Measurements from ENCODE around the gene CENPF. TPM values are rescaled to one million over a fixed set of nuclear protein-coding genes. Genes with fewer than 3 reads are reported as not detected.

CENPF gene
- total and polyA plus RNA-seq, 3 donors from 2014 or later = 7.7 to 30.7 (median 28.1) TPM

DNA sequence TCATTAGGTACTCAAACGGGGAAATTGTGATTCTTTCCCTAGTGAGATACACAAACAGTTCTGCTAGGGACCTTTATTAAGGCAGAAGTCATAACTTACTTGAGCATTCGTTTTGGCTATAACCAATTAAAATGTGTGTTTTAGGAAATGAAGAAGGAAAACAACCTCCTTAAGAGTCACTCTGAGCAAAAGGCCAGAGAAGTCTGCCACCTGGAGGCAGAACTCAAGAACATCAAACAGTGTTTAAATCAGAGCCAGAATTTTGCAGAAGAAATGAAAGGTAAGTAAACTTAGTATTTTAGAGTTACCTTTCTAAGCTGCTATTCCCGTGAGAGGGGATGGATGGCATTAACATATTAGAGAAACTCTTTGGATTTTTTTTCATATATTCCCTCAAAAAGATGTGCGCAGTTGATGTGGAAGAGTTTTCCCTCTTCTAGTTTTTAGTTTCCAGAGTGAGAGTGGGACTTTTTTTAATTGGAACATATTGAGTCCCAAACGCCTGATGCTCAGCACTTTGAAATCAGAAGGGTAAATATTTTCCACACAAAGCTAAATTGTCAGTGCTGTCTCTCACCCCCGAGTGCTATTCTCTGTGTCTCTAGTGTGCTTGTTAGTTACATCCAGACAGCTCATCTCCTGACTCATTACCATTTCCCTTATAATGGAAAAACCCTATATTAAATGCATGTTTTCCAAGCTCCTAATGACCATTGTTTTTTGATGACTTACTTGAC, 34.9 kb downstream of the CENPF start:
- WGBS, 2 donors = 73 to 77% methylated on average over 6 of the region's 6 CpGs
- Histone ChIP-seq H3K4me1 (no peaks in the 10 kb centered on the region), H3K27me3 (no peaks in the 10 kb centered on the region), H3K27ac (no peak overlapping the region), H3K36me3 (ENCODE audit: low read depth, missing control alignments) (no peaks in the 10 kb centered on the region), H3K9me3 (no peaks in the 10 kb centered on the region), H3K4me3 (no peak overlapping the region)
- TF ChIP-seq POLR2A (IDR thresholded peaks at IDR 0.05) = no peak
- TF ChIP-seq, protein P1, sequence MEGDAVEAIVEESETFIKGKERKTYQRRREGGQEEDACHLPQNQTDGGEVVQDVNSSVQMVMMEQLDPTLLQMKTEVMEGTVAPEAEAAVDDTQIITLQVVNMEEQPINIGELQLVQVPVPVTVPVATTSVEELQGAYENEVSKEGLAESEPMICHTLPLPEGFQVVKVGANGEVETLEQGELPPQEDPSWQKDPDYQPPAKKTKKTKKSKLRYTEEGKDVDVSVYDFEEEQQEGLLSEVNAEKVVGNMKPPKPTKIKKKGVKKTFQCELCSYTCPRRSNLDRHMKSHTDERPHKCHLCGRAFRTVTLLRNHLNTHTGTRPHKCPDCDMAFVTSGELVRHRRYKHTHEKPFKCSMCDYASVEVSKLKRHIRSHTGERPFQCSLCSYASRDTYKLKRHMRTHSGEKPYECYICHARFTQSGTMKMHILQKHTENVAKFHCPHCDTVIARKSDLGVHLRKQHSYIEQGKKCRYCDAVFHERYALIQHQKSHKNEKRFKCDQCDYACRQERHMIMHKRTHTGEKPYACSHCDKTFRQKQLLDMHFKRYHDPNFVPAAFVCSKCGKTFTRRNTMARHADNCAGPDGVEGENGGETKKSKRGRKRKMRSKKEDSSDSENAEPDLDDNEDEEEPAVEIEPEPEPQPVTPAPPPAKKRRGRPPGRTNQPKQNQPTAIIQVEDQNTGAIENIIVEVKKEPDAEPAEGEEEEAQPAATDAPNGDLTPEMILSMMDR (IDR thresholded peaks at IDR 0.05) = peak; percentile 28 to 61 (median 41)
- peak; percentile 28 for DNase-seq
- intact Hi-C loops (cut with DNase I; ENCODE audit: low total_unique reads) = no loop called here

DNA sequence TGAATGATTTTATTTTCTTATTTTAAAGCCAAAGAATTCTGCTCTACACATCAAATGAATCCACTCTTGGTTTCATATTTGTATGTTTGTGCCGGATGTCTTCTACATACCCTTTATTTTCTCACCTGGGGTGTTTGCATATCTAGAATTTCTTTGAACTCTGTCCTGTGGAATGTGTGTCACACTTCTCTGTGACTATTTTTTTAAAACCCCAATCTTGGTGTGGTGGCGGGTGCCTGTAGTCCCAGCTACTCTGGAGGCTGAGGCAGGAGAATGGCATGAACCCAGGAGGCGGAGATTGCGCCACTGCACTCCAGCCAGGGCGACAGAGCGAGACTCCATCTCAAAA, 35.4 kb downstream of the CENPF start:
- intact Hi-C loops (cut with DNase I; ENCODE audit: low total_unique reads) = no loop called here
- no peaks in the 10 kb centered on the region for H3K4me1 ChIP-seq
- H3K4me3 ChIP-seq = no peak overlapping the region
- no peaks in the 10 kb centered on the region for H3K36me3 ChIP-seq (ENCODE audit: low read depth, missing control alignments)
- H3K9me3 ChIP-seq = no peaks in the 10 kb centered on the region
- no peak overlapping the region for H3K27ac ChIP-seq
- DNase-seq = no peak
- 94 to 96% methylated on average over 6 of the region's 6 CpGs for WGBS, 2 donors
- TF ChIP-seq, protein P1 (IDR thresholded peaks at IDR 0.05) = no peak
- no peak for TF ChIP-seq POLR2A (IDR thresholded peaks at IDR 0.05)
- no peaks in the 10 kb centered on the region for H3K27me3 ChIP-seq

DNA sequence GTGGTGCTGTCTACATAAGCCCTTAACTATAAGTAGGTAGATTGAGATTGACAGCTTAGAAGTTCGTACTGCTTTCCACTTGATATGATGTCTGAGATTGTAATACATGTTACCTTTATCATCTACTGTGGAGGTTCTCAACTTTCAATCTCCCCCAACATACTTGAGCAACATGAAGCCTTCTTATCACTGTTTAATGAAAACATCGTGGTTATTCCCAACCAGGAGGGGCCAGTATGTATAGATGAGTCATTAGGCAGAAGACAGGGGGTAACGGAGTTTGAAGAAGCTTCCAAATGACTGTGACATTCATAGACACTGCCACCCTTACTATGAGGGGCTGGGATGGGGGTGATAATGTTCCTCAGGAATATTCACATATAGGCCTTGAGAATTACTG, 36.0 kb downstream of the CENPF start:
- TF ChIP-seq POLR2A (IDR thresholded peaks at IDR 0.05) = no peak
- H3K4me1 ChIP-seq = no peaks in the 10 kb centered on the region
- no peaks in the 10 kb centered on the region for H3K9me3 ChIP-seq
- no peak overlapping the region for H3K27ac ChIP-seq
- no peak overlapping the region for H3K4me3 ChIP-seq
- intact Hi-C loops (cut with DNase I; ENCODE audit: low total_unique reads) = no loop called here
- H3K27me3 ChIP-seq = no peaks in the 10 kb centered on the region
- WGBS, 2 donors = 90 to 91% methylated on average over 3 of the region's 3 CpGs
- DNase-seq = no peak
- no peaks in the 10 kb centered on the region for H3K36me3 ChIP-seq (ENCODE audit: low read depth, missing control alignments)

DNA sequence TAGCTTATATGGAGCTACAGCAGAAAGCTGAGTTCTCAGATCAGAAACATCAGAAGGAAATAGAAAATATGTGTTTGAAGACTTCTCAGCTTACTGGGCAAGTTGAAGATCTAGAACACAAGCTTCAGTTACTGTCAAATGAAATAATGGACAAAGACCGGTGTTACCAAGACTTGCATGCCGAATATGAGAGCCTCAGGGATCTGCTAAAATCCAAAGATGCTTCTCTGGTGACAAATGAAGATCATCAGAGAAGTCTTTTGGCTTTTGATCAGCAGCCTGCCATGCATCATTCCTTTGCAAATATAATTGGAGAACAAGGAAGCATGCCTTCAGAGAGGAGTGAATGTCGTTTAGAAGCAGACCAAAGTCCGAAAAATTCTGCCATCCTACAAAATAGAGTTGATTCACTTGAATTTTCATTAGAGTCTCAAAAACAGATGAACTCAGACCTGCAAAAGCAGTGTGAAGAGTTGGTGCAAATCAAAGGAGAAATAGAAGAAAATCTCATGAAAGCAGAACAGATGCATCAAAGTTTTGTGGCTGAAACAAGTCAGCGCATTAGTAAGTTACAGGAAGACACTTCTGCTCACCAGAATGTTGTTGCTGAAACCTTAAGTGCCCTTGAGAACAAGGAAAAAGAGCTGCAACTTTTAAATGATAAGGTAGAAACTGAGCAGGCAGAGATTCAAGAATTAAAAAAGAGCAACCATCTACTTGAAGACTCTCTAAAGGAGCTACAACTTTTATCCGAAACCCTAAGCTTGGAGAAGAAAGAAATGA, 37.6 kb downstream of the CENPF start:
- no peaks in the 10 kb centered on the region for H3K36me3 ChIP-seq (ENCODE audit: low read depth, missing control alignments)
- WGBS, 2 donors = 88 to 89% methylated on average over 6 of the region's 6 CpGs
- H3K4me1 ChIP-seq = no peaks in the 10 kb centered on the region
- no peak for TF ChIP-seq POLR2A (IDR thresholded peaks at IDR 0.05)
- TF ChIP-seq, protein P1 (IDR thresholded peaks at IDR 0.05) = no peak
- no peak for DNase-seq
- intact Hi-C loops (cut with DNase I; ENCODE audit: low total_unique reads) = no loop called here
- no peak overlapping the region for H3K27ac ChIP-seq
- no peaks in the 10 kb centered on the region for H3K27me3 ChIP-seq
- no peaks in the 10 kb centered on the region for H3K9me3 ChIP-seq
- no peak overlapping the region for H3K4me3 ChIP-seq

DNA sequence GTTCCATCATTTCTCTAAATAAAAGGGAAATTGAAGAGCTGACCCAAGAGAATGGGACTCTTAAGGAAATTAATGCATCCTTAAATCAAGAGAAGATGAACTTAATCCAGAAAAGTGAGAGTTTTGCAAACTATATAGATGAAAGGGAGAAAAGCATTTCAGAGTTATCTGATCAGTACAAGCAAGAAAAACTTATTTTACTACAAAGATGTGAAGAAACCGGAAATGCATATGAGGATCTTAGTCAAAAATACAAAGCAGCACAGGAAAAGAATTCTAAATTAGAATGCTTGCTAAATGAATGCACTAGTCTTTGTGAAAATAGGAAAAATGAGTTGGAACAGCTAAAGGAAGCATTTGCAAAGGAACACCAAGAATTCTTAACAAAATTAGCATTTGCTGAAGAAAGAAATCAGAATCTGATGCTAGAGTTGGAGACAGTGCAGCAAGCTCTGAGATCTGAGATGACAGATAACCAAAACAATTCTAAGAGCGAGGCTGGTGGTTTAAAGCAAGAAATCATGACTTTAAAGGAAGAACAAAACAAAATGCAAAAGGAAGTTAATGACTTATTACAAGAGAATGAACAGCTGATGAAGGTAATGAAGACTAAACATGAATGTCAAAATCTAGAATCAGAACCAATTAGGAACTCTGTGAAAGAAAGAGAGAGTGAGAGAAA, 38.4 kb downstream of the CENPF start:
- Histone ChIP-seq H3K27ac (no peak overlapping the region), H3K4me3 (no peak overlapping the region), H3K4me1 (no peaks in the 10 kb centered on the region), H3K27me3 (no peaks in the 10 kb centered on the region), H3K9me3 (no peaks in the 10 kb centered on the region), H3K36me3 (ENCODE audit: low read depth, missing control alignments) (no peaks in the 10 kb centered on the region)
- TF ChIP-seq, protein P1 (IDR thresholded peaks at IDR 0.05) = no peak
- no peak for TF ChIP-seq POLR2A (IDR thresholded peaks at IDR 0.05)
- intact Hi-C loops (cut with DNase I; ENCODE audit: low total_unique reads) = no loop called here
- 88 to 94% methylated on average over 2 of the region's 2 CpGs for WGBS, 2 donors
- no peak for DNase-seq
